ENCODE measurements around the gene GPR83.

- no peak for TF ChIP-seq CTCF (IDR thresholded peaks at IDR 0.05)
- no peak for TF ChIP-seq POLR2A (IDR thresholded peaks at IDR 0.05)
Measured at GRCh38 chr11:94450048-94450447, 48.8 kb upstream of the GPR83 start.

All from body of pancreas (tissue), 4 donors.